ENCODE results near the gene LPXN. TPM values are rescaled to one million over a fixed set of nuclear protein-coding genes. Genes with fewer than 3 reads are reported as not detected.

LPXN gene
- total RNA-seq, 1 donor = 14.7 TPM

GRCh38 chr11:58502004-58502403 lies 73.7 kb downstream of the LPXN start:
- DNase-seq (ENCODE audit: low read depth) = no peak
- no peak overlapping the region for H3K4me3 ChIP-seq (ENCODE audit: low read depth, low read length)
- TF ChIP-seq CTCF (IDR thresholded peaks at IDR 0.05; ENCODE audit: insufficient read depth, low read length) = no peak

- no peak for TF ChIP-seq CTCF (IDR thresholded peaks at IDR 0.05; ENCODE audit: insufficient read depth, low read length)
Measured at GRCh38 chr11:58498464-58498863, 77.2 kb downstream of the LPXN start.

GRCh38 chr11:58497951-58498350 lies 77.7 kb downstream of the LPXN start:
- no peak for DNase-seq (ENCODE audit: low read depth)
- no peak for TF ChIP-seq CTCF (IDR thresholded peaks at IDR 0.05; ENCODE audit: insufficient read depth, low read length)

More at GRCh38 chr11:58498464-58498863, 77.2 kb downstream of the LPXN start:
- no peak overlapping the region for H3K4me3 ChIP-seq (ENCODE audit: low read depth, low read length)
- peak; percentile 11 for DNase-seq (ENCODE audit: low read depth)

GRCh38 chr11:58495906-58496305 lies 79.8 kb downstream of the LPXN start:
- no peak for TF ChIP-seq CTCF (IDR thresholded peaks at IDR 0.05; ENCODE audit: insufficient read depth, low read length)
- DNase-seq (ENCODE audit: low read depth) = no peak
- no peak overlapping the region for H3K4me3 ChIP-seq (ENCODE audit: low read depth, low read length)

More at GRCh38 chr11:58497951-58498350, 77.7 kb downstream of the LPXN start:
- H3K4me3 ChIP-seq (ENCODE audit: low read depth, low read length) = no peak overlapping the region

GRCh38 chr11:58494101-58494500 lies 81.6 kb downstream of the LPXN start:
- DNase-seq (ENCODE audit: low read depth) = peak; percentile 63
- no peak overlapping the region for H3K4me3 ChIP-seq (ENCODE audit: low read depth, low read length)
- no peak for TF ChIP-seq CTCF (IDR thresholded peaks at IDR 0.05; ENCODE audit: insufficient read depth, low read length)

GRCh38 chr11:58493676-58494075 lies 82.0 kb downstream of the LPXN start:
- no peak for TF ChIP-seq CTCF (IDR thresholded peaks at IDR 0.05; ENCODE audit: insufficient read depth, low read length)
- DNase-seq (ENCODE audit: low read depth) = peak; percentile 25
- H3K4me3 ChIP-seq (ENCODE audit: low read depth, low read length) = no peak overlapping the region

GRCh38 chr11:58490827-58491226 lies 84.8 kb downstream of the LPXN start:
- H3K4me3 ChIP-seq (ENCODE audit: low read depth, low read length) = no peak overlapping the region
- no peak for DNase-seq (ENCODE audit: low read depth)
- no peak for TF ChIP-seq CTCF (IDR thresholded peaks at IDR 0.05; ENCODE audit: insufficient read depth, low read length)

Data from fibroblast of the aortic adventitia (primary cell).